Upper lobe of left lung (tissue), 4 donors: Measurements from ENCODE around the gene LAMA3.

Experiments used
- EP300 ChIP-seq, 4 donors: sonication (generic); formaldehyde crosslinking; IDR thresholded peaks; one replicate each; pipeline ENCODE4 v1.5.1; 2017; ENCODE audit warnings: antibody characterized with exemption in 4 of 4, control low read depth in 2 of 4
- POLR2A ChIP-seq, 4 donors: fragments of 450-650 bp; IDR thresholded peaks; one replicate each; pipeline ENCODE4 v1.5.1; 2016 to 2017; ENCODE audit warnings: antibody characterized with exemption in 4 of 4, mild to moderate bottlenecking in 2 of 4

DNA sequence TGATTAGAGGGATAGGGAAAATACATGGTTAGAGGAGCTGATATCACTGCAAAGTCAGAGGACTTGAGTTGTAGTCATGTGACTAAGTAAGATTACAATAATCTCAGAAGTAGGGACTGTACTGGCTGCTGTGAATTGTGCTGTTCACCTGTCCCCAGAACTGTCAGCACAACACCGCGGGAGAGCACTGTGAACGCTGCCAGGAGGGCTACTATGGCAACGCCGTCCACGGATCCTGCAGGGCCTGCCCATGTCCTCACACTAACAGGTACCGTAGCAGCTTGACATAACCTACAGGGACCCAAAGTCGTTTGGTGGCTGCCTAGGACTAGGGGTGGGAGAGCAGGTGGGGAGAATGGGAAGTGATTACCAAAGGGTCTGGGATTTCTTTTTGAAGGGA is 192.5 kb downstream of the LAMA3 start:
- TF ChIP-seq EP300 (IDR thresholded peaks at IDR 0.05) (no peak), POLR2A (IDR thresholded peaks at IDR 0.05) (no peak)
